Measurements from ENCODE around the gene ADSS1.

DNA sequence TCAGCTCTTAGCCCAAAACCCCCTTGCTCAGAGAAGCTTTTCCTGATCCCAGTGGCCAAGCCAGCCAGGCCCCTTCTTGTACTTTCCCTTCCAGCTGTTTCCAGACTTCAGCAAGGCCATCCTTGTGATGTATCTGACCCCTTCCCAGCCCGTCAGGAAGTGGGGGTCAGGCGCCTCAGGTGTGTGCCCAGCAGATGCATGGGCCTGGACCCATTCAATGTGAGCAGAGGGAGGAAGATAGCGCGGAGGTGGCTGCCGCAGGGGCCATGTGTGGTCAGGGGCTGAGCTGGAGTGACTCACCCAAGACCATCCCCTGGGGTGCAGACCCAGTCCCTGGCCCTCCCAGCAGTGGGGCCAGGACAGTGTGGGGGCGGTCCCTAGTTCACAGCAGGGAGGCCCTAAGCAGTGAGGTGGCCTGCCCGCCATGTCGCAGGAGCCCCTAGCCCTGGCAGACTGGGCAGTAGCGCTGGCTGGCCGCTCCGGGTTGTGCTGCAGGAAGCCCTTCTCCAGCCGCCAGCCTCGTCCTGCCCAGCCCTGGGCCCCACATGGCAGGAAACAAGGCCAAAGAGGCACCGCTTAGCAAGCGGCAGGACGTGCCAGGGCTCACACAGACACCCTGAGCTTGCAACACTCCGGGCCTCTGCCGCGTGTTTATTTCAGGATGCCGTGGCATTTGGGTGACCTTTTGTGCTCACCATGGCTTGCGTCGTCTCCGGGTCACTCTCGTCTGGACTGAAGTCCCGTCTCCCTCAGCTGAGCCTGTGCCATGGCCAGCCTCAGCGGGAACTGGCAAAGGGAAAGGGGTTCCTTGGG is 12.0 kb downstream of the ADSS1 start:
- TF ChIP-seq, protein P1, sequence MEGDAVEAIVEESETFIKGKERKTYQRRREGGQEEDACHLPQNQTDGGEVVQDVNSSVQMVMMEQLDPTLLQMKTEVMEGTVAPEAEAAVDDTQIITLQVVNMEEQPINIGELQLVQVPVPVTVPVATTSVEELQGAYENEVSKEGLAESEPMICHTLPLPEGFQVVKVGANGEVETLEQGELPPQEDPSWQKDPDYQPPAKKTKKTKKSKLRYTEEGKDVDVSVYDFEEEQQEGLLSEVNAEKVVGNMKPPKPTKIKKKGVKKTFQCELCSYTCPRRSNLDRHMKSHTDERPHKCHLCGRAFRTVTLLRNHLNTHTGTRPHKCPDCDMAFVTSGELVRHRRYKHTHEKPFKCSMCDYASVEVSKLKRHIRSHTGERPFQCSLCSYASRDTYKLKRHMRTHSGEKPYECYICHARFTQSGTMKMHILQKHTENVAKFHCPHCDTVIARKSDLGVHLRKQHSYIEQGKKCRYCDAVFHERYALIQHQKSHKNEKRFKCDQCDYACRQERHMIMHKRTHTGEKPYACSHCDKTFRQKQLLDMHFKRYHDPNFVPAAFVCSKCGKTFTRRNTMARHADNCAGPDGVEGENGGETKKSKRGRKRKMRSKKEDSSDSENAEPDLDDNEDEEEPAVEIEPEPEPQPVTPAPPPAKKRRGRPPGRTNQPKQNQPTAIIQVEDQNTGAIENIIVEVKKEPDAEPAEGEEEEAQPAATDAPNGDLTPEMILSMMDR (IDR thresholded peaks at IDR 0.05; ENCODE audit: low read depth, low read length, poor library complexity, severe bottlenecking): no peak
- no peak for TF ChIP-seq EZH2phosphoT487 (IDR thresholded peaks at IDR 0.05; ENCODE audit: borderline replicate concordance, low read length)
